Small intestine (tissue), 7 donors: ENCODE measurements around the gene KLHL41. TPM values are rescaled to one million over a fixed set of nuclear protein-coding genes. Genes with fewer than 3 reads are reported as not detected.
"Not testable (repeated sequence)": the region's sequence is repeated elsewhere in the genome, so short reads cannot be mapped to it uniquely, and the experiment has no call there.

ENCODE experiments used
- DNase-seq, 2 donors: peaks; one replicate each; pipeline versions ENCODE4 v3.0.0 to v3.0.0-alpha.2; 2013
- FAIRE-seq: peaks from 2 replicates; lab custom pipeline; 2012; peaks lifted over from hg19 to GRCh38; lab: Jason Lieb, UNC
- H3K27ac ChIP-seq, 3 donors: one replicate each; pipeline ENCODE4 v1.5.1; 2013; ENCODE audit warnings: low read length in 2 of 3, mild to moderate bottlenecking in 2 of 3, control low read depth in 1 of 3, inconsistent platforms in 1 of 3, low read depth in 1 of 3, moderate library complexity in 1 of 3
- H3K27me3 ChIP-seq, 3 donors: one replicate each; pipeline ENCODE4 v1.6.1; 2013; ENCODE audit warnings: low read length in 3 of 3, inconsistent platforms in 1 of 3; ENCODE audit not compliant: control insufficient read depth in 3 of 3, insufficient read depth in 3 of 3
- H3K36me3 ChIP-seq, 3 donors: one replicate each; pipeline ENCODE4 v1.6.1; 2013; ENCODE audit warnings: low read length in 3 of 3, inconsistent platforms in 1 of 3, low read depth in 1 of 3, mild to moderate bottlenecking in 1 of 3, moderate library complexity in 1 of 3; ENCODE audit not compliant: control insufficient read depth in 3 of 3, insufficient read depth in 2 of 3
- H3K4me1 ChIP-seq, 3 donors: one replicate each; pipeline ENCODE4 v1.6.1; 2013; ENCODE audit warnings: low read length in 2 of 3, inconsistent platforms in 1 of 3, low read depth in 1 of 3, mild to moderate bottlenecking in 1 of 3, moderate library complexity in 1 of 3; ENCODE audit not compliant: control insufficient read depth in 3 of 3, insufficient read depth in 2 of 3
- H3K4me3 ChIP-seq, 3 donors: one replicate each; pipeline ENCODE4 v1.5.1; 2013; ENCODE audit warnings: low read length in 3 of 3, control low read depth in 1 of 3, inconsistent platforms in 1 of 3, low read depth in 1 of 3, mild to moderate bottlenecking in 1 of 3, moderate library complexity in 1 of 3
- H3K9me3 ChIP-seq, 2 donors: one replicate each; pipeline ENCODE4 v1.6.1; 2013; ENCODE audit warnings: low read depth in 1 of 2, low read length in 1 of 2; ENCODE audit not compliant: control insufficient read depth in 2 of 2, insufficient read depth in 1 of 2
- WGBS, 3 donors: extraction: QIAGEN DNeasy Blood & Tissue Kit; methylation state at CpG; one replicate each; pipeline ENCODE4 v1.1.7; 2013; 5-methylcytosine and 5-hydroxymethylcytosine counted together
- polyA plus RNA-seq, 4 donors: library from polyadenylated mRNA; stranded (reverse) in 3 of 4; unstranded in 1 of 4; fragments of 200-250 nt in 3 of 4; fragments of 120-200 nt in 1 of 4; gene quantifications; one replicate each; pipeline versions ENCODE4 v1.2.1 to v1.2.3, GENCODE V29; 2013
- donor health status: healthy with polysubstance abuse.
- donor health status: control.
- donor health status: control.
- donor health status: Bipolar disorder and iron deficiency.
- donor health status: healthy.

KLHL41 gene
- polyA plus RNA-seq, 4 donors, result 0.31 to 9.3 (median 2.1) TPM

DNA sequence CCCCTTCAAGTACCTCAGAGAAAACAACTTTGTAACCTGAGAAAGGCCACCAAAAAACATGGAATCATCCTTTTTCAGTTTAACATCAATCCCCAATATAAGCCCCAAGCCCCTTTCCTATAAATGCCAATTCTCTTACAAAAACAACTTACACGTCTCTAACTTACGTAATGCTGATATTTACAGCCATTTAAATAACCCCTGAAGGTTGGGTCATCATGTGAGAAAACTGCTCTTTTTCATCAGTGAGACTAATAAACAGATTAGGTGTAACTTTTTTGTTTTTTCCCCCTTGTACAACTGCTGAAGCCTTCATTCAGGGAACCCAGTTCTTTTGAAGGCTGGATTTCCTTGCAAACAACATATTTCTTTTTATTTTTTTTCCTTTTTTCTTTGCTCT, 60.4 kb downstream of the KLHL41 start:
- Histone ChIP-seq H3K27me3 (no peaks in the 10 kb centered on the region), H3K9me3 (no peaks in the 10 kb centered on the region), H3K36me3 (peaks cover 0 to 7% (median 2%) of the 10 kb centered on the region in 3 donors), H3K27ac (no peak overlapping the region), H3K4me3 (no peak overlapping the region), H3K4me1 (no peaks in the 10 kb centered on the region)
- DNase-seq (no peak), FAIRE-seq (no peak)
- 87 to 91% (median 88%) methylated on average over 2 of the region's 2 CpGs for WGBS, 3 donors

DNA sequence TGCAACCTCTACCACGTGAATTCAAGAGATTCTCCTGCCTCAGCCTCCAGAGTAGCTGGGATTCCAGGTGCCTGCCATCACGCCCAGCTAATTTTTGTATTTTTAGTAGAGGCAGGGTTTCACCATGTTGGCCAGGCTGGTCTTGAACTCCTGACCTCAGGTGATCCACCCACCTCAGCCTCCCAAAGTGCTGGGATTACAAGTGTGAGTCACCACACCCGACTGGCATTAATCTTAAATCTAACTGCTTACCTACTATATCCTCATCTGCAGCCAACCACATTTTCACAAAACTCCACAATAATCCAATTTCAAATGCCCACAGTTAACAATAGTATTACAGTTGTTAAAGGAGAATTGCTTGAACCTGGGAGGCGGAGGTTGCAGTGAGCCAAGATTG, 61.2 kb downstream of the KLHL41 start:
- not testable (repeated sequence) for H3K27me3 ChIP-seq, FAIRE-seq, H3K9me3 ChIP-seq, H3K27ac ChIP-seq, H3K36me3 ChIP-seq, DNase-seq, H3K4me1 ChIP-seq, H3K4me3 ChIP-seq
- WGBS, 3 donors, result 83 to 91% (median 85%) methylated on average over 4 of the region's 4 CpGs

DNA sequence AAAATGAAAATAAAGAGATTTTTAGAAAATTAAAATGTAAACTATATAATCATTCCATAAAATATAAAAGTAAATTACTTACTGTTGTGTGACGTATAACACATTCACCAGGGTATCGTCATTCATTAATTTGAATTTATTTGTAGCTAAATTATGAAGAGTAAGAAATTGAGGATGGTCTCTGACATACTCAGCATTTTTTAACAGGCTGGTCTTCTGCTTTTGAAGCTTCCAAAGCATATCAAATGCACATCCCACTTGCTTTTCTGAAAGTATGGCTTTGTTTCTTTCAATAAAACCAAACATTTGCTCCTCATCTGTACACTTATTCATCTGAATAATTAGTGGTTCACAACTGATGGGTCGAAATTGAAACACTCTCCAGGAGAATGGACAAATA, 62.1 kb downstream of the KLHL41 start:
- H3K27ac ChIP-seq, result no peak overlapping the region
- FAIRE-seq (no peak), DNase-seq (no peak)
- peaks cover 0 to 4% (median 0%) of the 10 kb centered on the region in 3 donors for H3K36me3 ChIP-seq
- no peak overlapping the region for H3K4me3 ChIP-seq
- WGBS, 3 donors, result 76 to 88% (median 87%) methylated on average over 3 of the region's 3 CpGs
- no peaks in the 10 kb centered on the region for H3K27me3 ChIP-seq
- H3K4me1 ChIP-seq, result no peaks in the 10 kb centered on the region
- H3K9me3 ChIP-seq, result no peaks in the 10 kb centered on the region

DNA sequence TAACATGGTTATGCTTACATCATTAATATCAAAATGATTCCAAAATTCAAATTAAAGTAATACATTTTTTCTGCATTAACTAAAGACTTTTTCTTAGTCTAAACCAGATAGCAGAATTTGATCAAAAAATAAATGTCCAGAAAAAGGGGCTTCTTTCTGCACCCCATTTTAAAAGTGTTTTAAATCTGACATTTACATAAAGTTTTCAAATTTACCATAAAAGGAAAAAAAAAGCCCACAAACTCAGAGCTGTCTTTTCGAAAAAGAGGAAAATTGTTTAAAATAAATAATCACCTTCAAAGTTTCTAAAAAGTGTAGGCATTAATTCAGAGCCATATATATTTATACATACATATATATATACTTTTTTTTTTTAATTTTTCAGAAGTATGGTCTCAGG, 62.7 kb downstream of the KLHL41 start:
- no peak overlapping the region for H3K27ac ChIP-seq
- 38 to 69% (median 62%) methylated on average over 1 of the region's 1 CpG for WGBS, 3 donors
- no peaks in the 10 kb centered on the region for H3K27me3 ChIP-seq
- H3K9me3 ChIP-seq, result no peaks in the 10 kb centered on the region
- H3K4me3 ChIP-seq, result no peak overlapping the region
- H3K4me1 ChIP-seq, result no peaks in the 10 kb centered on the region
- H3K36me3 ChIP-seq, result peaks cover 0 to 3% (median 0%) of the 10 kb centered on the region in 3 donors
- DNase-seq (no peak), FAIRE-seq (no peak)

DNA sequence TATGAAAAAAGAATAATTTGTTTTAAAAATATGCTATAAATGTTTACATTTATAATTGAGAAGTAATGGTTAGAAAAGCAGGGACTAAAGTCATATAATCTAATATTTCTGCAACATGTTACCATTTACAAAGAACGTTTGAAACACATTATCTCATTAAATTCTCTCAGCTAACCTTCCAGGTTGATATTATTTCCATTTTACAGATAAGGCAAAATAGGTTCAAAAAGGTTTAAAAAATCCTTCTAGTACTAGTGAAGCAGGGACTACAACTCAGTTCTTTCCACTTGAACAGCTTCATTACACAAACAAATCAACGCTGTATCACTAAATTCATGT, 63.3 kb downstream of the KLHL41 start:
- no peaks in the 10 kb centered on the region for H3K4me1 ChIP-seq
- peak overlapping the region in 2 of 3 donors; percentile 68 to 69 for H3K27ac ChIP-seq
- H3K4me3 ChIP-seq, result peak overlapping the region; percentile 62 to 84 (median 75)
- H3K27me3 ChIP-seq, result no peaks in the 10 kb centered on the region
- 1 to 18% (median 9%) methylated on average over 2 of the region's 2 CpGs for WGBS, 3 donors
- DNase-seq (peak in 1 of 2 donors; percentile 12), FAIRE-seq (no peak)
- H3K9me3 ChIP-seq, result no peaks in the 10 kb centered on the region
- peaks cover 0 to 3% (median 0%) of the 10 kb centered on the region in 3 donors for H3K36me3 ChIP-seq

DNA sequence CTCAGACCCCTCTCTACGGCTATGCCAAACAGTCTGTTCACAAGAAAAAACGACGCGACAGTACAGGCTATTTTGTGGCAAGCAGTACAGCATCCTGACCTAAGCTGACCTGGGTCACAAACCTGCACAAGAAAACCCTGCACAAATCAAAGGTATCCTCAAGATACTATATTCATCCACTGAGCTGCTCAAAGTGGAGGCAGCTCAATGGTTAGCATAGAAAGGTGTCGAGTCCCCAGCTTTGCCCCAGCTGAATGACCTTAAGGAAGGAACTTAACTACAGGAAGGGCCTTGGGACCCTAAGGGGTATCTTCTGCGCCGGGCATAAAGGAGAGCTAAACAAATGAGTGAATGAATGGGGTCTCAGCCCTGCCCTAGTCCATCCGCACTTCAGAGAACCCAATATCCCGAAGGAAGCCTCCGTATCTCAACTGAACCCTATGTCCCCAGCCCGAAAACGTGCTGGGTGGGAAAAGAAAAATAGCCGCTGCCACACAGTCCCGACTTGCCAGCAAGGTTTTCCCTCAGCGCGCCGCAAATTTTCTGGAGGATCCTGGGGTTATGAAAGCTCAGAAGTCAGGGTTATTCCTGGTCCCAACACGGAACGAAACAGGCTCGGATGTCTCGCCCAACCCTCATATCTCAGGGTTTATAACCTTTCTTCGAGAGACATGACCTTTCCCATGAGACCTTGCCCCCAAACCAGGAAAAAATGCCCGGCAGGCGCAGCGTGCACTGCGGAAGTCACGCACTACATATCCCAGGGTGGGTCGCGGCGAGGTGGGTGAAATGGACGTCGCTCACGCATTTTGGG, 63.9 kb downstream of the KLHL41 start, which contains the start of gene FASTKD1:
Gene FASTKD1, minus strand, starts transcription at position 706 of the 814 bp plus-strand sequence. CDS start 1,836 bp downstream, outside the sequence.
- WGBS, 3 donors, result 0 to 1% (median 0%) methylated on average over 33 of the region's 33 CpGs
- H3K27ac ChIP-seq, result peak within 1 kb of the TSS; percentile 68 to 81 (median 69)
- H3K4me3 ChIP-seq, result peak within 1 kb of the TSS; percentile 62 to 84 (median 75)
- no peaks in the 10 kb centered on the region for H3K9me3 ChIP-seq
- peak; percentile 96 to 98 for DNase-seq
- H3K4me1 ChIP-seq, result no peaks in the 10 kb centered on the region
- peaks cover 0 to 3% (median 0%) of the 10 kb centered on the region in 3 donors for H3K36me3 ChIP-seq
- FAIRE-seq, result no peak
- H3K27me3 ChIP-seq, result no peaks in the 10 kb centered on the region

DNA sequence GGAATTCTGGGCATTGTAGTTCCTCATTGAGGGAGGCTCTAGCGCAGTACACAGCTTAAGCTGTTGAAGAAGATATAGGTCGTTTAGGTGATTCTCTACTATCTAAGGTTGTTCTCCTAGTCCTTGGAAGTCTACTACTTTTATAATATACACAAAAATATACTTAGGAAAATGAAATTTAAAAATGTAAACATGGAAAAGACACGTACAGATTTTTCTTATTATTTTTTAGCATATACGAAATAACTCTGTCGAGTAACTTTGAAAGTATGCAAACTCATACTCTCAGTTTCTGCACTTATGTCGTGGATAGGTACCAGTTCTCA, 64.4 kb downstream of the KLHL41 start:
- Histone ChIP-seq H3K27me3 (no peaks in the 10 kb centered on the region), H3K27ac (peak overlapping the region in 1 of 3 donors; percentile 68), H3K9me3 (no peaks in the 10 kb centered on the region), H3K36me3 (peaks cover 0 to 3% (median 0%) of the 10 kb centered on the region in 3 donors), H3K4me3 (peak overlapping the region in 2 of 3 donors; percentile 75 to 84), H3K4me1 (no peaks in the 10 kb centered on the region)
- DNase-seq, result no peak
- peak; percentile 70 for FAIRE-seq
- WGBS, 3 donors, result 27 to 31% (median 30%) methylated on average over 6 of the region's 6 CpGs

DNA sequence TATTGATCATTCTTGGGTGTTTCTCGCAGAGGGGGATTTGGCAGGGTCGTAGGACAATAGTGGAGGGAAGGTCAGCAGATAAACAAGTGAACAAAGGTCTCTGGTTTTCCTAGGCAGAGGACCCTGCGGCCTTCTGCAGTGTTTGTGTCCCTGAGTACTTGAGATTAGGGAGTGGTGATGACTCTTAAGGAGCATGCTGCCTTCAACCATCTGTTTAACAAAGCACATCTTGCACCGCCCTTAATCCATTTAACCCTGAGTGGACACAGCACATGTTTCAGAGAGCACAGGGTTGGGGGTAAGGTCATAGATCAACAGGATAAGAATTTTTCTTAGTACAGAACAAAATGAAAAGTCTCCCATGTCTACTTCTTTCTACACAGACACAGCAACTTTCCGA, 65.0 kb downstream of the KLHL41 start:
- not testable (repeated sequence) for H3K27me3 ChIP-seq, DNase-seq, H3K36me3 ChIP-seq, H3K4me1 ChIP-seq, FAIRE-seq, H3K9me3 ChIP-seq, H3K4me3 ChIP-seq, H3K27ac ChIP-seq
- whole genome bisulfite sequencing, 3 donors, result 66 to 82% (median 75%) methylated on average over 4 to 5 of the region's 5 CpGs
